ENCODE results near the gene KCNH1. TPM values are rescaled to one million over a fixed set of nuclear protein-coding genes. Genes with fewer than 3 reads are reported as not detected.

The KCNH1 gene
- total RNA-seq, 4 donors from 2014 or later: 0.53 to 16.5 (median 2.4) TPM

GRCh38 chr1:210747112-210747511, 386.8 kb downstream of the KCNH1 start:
- TF ChIP-seq CTCF (IDR thresholded peaks at IDR 0.05): no peak
- no peak for TF ChIP-seq POLR2A (IDR thresholded peaks at IDR 0.05)
- Histone ChIP-seq H3K4me3 (no peak overlapping the region), H3K27me3 (no peaks in the 10 kb centered on the region), H3K36me3 (no peaks in the 10 kb centered on the region), H3K9me3 (no peaks in the 10 kb centered on the region), H3K4me1 (no peaks in the 10 kb centered on the region), H3K27ac (no peak overlapping the region)
- no peak for DNase-seq

GRCh38 chr1:210746024-210746731, 387.8 kb downstream of the KCNH1 start:
- TF ChIP-seq POLR2A (IDR thresholded peaks at IDR 0.05) (no peak), CTCF (IDR thresholded peaks at IDR 0.05) (no peak)
- DNase-seq: no peak
- Histone ChIP-seq H3K27me3 (no peaks in the 10 kb centered on the region), H3K27ac (no peak overlapping the region), H3K36me3 (no peaks in the 10 kb centered on the region), H3K4me1 (no peaks in the 10 kb centered on the region), H3K4me3 (no peak overlapping the region), H3K9me3 (no peaks in the 10 kb centered on the region)

GRCh38 chr1:210743038-210743437, 390.9 kb downstream of the KCNH1 start:
- Histone ChIP-seq H3K27me3 (no peaks in the 10 kb centered on the region), H3K4me1 (no peaks in the 10 kb centered on the region), H3K4me3 (no peak overlapping the region), H3K27ac (no peak overlapping the region), H3K36me3 (no peaks in the 10 kb centered on the region), H3K9me3 (no peaks in the 10 kb centered on the region)
- no peak for DNase-seq
- no peak for TF ChIP-seq CTCF (IDR thresholded peaks at IDR 0.05)
- no peak for TF ChIP-seq POLR2A (IDR thresholded peaks at IDR 0.05)

- H3K9me3 ChIP-seq: no peaks in the 10 kb centered on the region
- no peak overlapping the region for H3K27ac ChIP-seq
- no peak overlapping the region for H3K4me3 ChIP-seq
- H3K27me3 ChIP-seq: no peaks in the 10 kb centered on the region
- H3K36me3 ChIP-seq: no peaks in the 10 kb centered on the region
- no peak for DNase-seq
- TF ChIP-seq POLR2A (IDR thresholded peaks at IDR 0.05) (no peak), CTCF (IDR thresholded peaks at IDR 0.05) (no peak)
- H3K4me1 ChIP-seq: no peaks in the 10 kb centered on the region
Measured at GRCh38 chr1:210741564-210741963, 392.4 kb downstream of the KCNH1 start.

GRCh38 chr1:210739627-210740026, 394.3 kb downstream of the KCNH1 start:
- no peak for DNase-seq
- Histone ChIP-seq H3K9me3 (no peaks in the 10 kb centered on the region), H3K4me1 (no peaks in the 10 kb centered on the region), H3K4me3 (no peak overlapping the region), H3K27me3 (no peaks in the 10 kb centered on the region), H3K27ac (no peak overlapping the region), H3K36me3 (no peaks in the 10 kb centered on the region)
- TF ChIP-seq CTCF (IDR thresholded peaks at IDR 0.05): no peak
- no peak for TF ChIP-seq POLR2A (IDR thresholded peaks at IDR 0.05)

Measured in Peyer's patch (tissue), 4 donors.